Activated CD4-positive, alpha-beta T cell treated with anti-CD3 and anti-CD28 coated beads, Interleukin-2, amount 10 ng/mL, durations not matched to agents 7 days and 5 days (primary cell): ENCODE results near the gene PLAAT4. TPM values are rescaled to one million over a fixed set of nuclear protein-coding genes. Genes with fewer than 3 reads are reported as not detected.
"Not testable (repeated sequence)": the region's sequence is repeated elsewhere in the genome, so short reads cannot be mapped to it uniquely, and the experiment has no call there.

Source experiments
- CTCF ChIA-PET: fragments of 350-600 bp; sonication (Branson Sonifier 250); formaldehyde crosslinking; loops from one replicate; lab custom pipeline; 2021; ENCODE audit warnings: antibody characterized with exemption; lab: Charles Lee
- POLR2A ChIA-PET: fragments of 350-600 bp; sonication (Branson Sonifier 250); formaldehyde crosslinking; loops from one replicate; lab custom pipeline; 2021; ENCODE audit warnings: antibody characterized with exemption; lab: Charles Lee
- DNase-seq: peaks from one replicate; pipeline ENCODE4 v3.0.0-alpha.2; 2020
- H3K27ac Mint-ChIP-seq: one replicate; pipeline ENCODE4 v1.8.0; 2021; ENCODE audit warnings: mild to moderate bottlenecking, moderate library complexity, mixed read lengths
- H3K27me3 Mint-ChIP-seq: one replicate; pipeline ENCODE4 v1.8.0; 2021; ENCODE audit warnings: mixed read lengths
- H3K36me3 Mint-ChIP-seq: one replicate; pipeline ENCODE4 v1.8.0; 2021; ENCODE audit warnings: low read depth, mixed read lengths
- H3K4me1 Mint-ChIP-seq: one replicate; pipeline ENCODE4 v1.8.0; 2021; ENCODE audit warnings: mixed read lengths
- H3K4me3 Mint-ChIP-seq: one replicate; pipeline ENCODE4 v1.8.0; 2021; ENCODE audit warnings: mild to moderate bottlenecking, moderate library complexity, mixed read lengths
- H3K9me3 Mint-ChIP-seq: one replicate; pipeline ENCODE4 v1.8.0; 2021; ENCODE audit warnings: mixed read lengths
- total RNA-seq, 2 experiments: library from RNA; stranded (reverse); gene quantifications; one replicate each; pipeline ENCODE4 v1.2.3, GENCODE V29; 2021

Gene PLAAT4
- total RNA-seq, 2 experiments from 2014 or later = 136 to 137 TPM

- peak overlapping the region; percentile 71 for H3K27ac Mint-ChIP-seq
- CTCF ChIA-PET = interaction anchor here (1.0 to 1.4 kb wide), 4 partner anchors 9 to 65 kb away, joined by 4 read pairs; partner anchors contain the start of gene PLAAT4
- no peak overlapping the region for H3K4me3 Mint-ChIP-seq
- no peaks in the 10 kb centered on the region for H3K36me3 Mint-ChIP-seq
- peak; percentile 68 for DNase-seq
- no peaks in the 10 kb centered on the region for H3K9me3 Mint-ChIP-seq
- H3K4me1 Mint-ChIP-seq = peaks cover 72% of the 10 kb centered on the region
- H3K27me3 Mint-ChIP-seq = peaks cover 2% of the 10 kb centered on the region
- POLR2A ChIA-PET = interaction anchor here (0.7 kb wide), 1 partner anchor 28 kb away, joined by 3 read pairs; no protein-coding TSS in a partner anchor
These were observed 27.6 kb downstream of the PLAAT4 start for GRCh38 chr11:63564056-63564774.

- POLR2A ChIA-PET = no interaction called here
- CTCF ChIA-PET = interaction anchor here (1.0 to 1.4 kb wide), 3 partner anchors 10 to 29 kb away, joined by 4 read pairs; partner anchors contain the start of gene PLAAT4
- H3K27me3 Mint-ChIP-seq = peaks cover 2% of the 10 kb centered on the region
- no peak overlapping the region for H3K4me3 Mint-ChIP-seq
- H3K9me3 Mint-ChIP-seq = no peaks in the 10 kb centered on the region
- H3K27ac Mint-ChIP-seq = peak overlapping the region; percentile 71
- no peaks in the 10 kb centered on the region for H3K36me3 Mint-ChIP-seq
- peaks cover 69% of the 10 kb centered on the region for H3K4me1 Mint-ChIP-seq
- no peak for DNase-seq
These were observed 28.3 kb downstream of the PLAAT4 start for GRCh38 chr11:63564784-63565350.

GRCh38 chr11:63567044-63567840 is 30.6 kb downstream of the PLAAT4 start:
- Mint-ChIP-seq H3K27ac (peak overlapping the region; percentile 68), H3K9me3 (no peaks in the 10 kb centered on the region), H3K27me3 (peaks cover 8% of the 10 kb centered on the region), H3K36me3 (no peaks in the 10 kb centered on the region), H3K4me1 (peaks cover 51% of the 10 kb centered on the region), H3K4me3 (no peak overlapping the region)
- POLR2A ChIA-PET = no interaction called here
- peak; percentile 74 for DNase-seq
- CTCF ChIA-PET = interaction anchor here (1.1 to 1.7 kb wide), 3 partner anchors 11 to 22 kb away, joined by 3 to 4 read pairs (median 4); no protein-coding TSS in a partner anchor

- Mint-ChIP-seq H3K27ac (no peak overlapping the region), H3K9me3 (no peaks in the 10 kb centered on the region), H3K36me3 (peaks cover 7% of the 10 kb centered on the region), H3K4me3 (no peak overlapping the region), H3K4me1 (peaks cover 46% of the 10 kb centered on the region), H3K27me3 (peaks cover 8% of the 10 kb centered on the region)
- CTCF ChIA-PET = no interaction called here
- no peak for DNase-seq
- POLR2A ChIA-PET = no interaction called here
These were observed 33.0 kb downstream of the PLAAT4 start for GRCh38 chr11:63569570-63569969.

GRCh38 chr11:63572026-63572688 is 35.5 kb downstream of the PLAAT4 start:
- Mint-ChIP-seq H3K36me3 (peaks cover 8% of the 10 kb centered on the region), H3K4me3 (no peak overlapping the region), H3K27ac (no peak overlapping the region), H3K27me3 (peaks cover 8% of the 10 kb centered on the region), H3K4me1 (peaks cover 36% of the 10 kb centered on the region), H3K9me3 (no peaks in the 10 kb centered on the region)
- ChIA-PET POLR2A (no interaction called here), CTCF (no interaction called here)
- no peak for DNase-seq

GRCh38 chr11:63573881-63574855 is 37.6 kb downstream of the PLAAT4 start:
- DNase-seq = peak; percentile 59
- peaks cover 8% of the 10 kb centered on the region for H3K36me3 Mint-ChIP-seq
- peak overlapping the region; percentile 63 for H3K4me3 Mint-ChIP-seq
- H3K27me3 Mint-ChIP-seq = peaks cover 8% of the 10 kb centered on the region
- CTCF ChIA-PET = interaction anchor here (0.6 to 2.6 kb wide), 8 partner anchors 8 to 310 kb away, joined by 3 to 7 read pairs (median 3); partner anchors contain the start of gene PLAAT4
- H3K4me1 Mint-ChIP-seq = peaks cover 24% of the 10 kb centered on the region
- peak overlapping the region; percentile 85 for H3K27ac Mint-ChIP-seq
- peaks cover 5% of the 10 kb centered on the region for H3K9me3 Mint-ChIP-seq
- POLR2A ChIA-PET = interaction anchor here (0.6 kb wide), 1 partner anchor 37 kb away, joined by 3 read pairs; the partner anchor contains the start of gene PLAAT4

- POLR2A ChIA-PET = interaction anchor here (0.6 kb wide), 1 partner anchor 38 kb away, joined by 3 read pairs; the partner anchor contains the start of gene PLAAT4
- Mint-ChIP-seq H3K27ac (peak overlapping the region; percentile 85), H3K9me3 (peaks cover 7% of the 10 kb centered on the region), H3K4me3 (peak overlapping the region; percentile 63), H3K27me3 (peaks cover 8% of the 10 kb centered on the region), H3K36me3 (peaks cover 10% of the 10 kb centered on the region), H3K4me1 (peaks cover 24% of the 10 kb centered on the region)
- CTCF ChIA-PET = interaction anchor here (0.7 to 2.6 kb wide), 5 partner anchors 8 to 309 kb away, joined by 3 to 7 read pairs (median 3); no protein-coding TSS in a partner anchor
- DNase-seq = no peak
These were observed 38.4 kb downstream of the PLAAT4 start for GRCh38 chr11:63574856-63575602.

- peaks cover 28% of the 10 kb centered on the region for H3K9me3 Mint-ChIP-seq
- POLR2A ChIA-PET, DNase-seq, CTCF ChIA-PET, H3K27ac Mint-ChIP-seq, H3K4me3 Mint-ChIP-seq, H3K27me3 Mint-ChIP-seq: not testable (repeated sequence)
- peaks cover 30% of the 10 kb centered on the region for H3K4me1 Mint-ChIP-seq
- peaks cover 24% of the 10 kb centered on the region for H3K36me3 Mint-ChIP-seq
These were observed 42.3 kb downstream of the PLAAT4 start for GRCh38 chr11:63578882-63579281.

GRCh38 chr11:63581224-63581623 is 44.6 kb downstream of the PLAAT4 start:
- H3K27ac Mint-ChIP-seq, CTCF ChIA-PET, H3K27me3 Mint-ChIP-seq, H3K4me3 Mint-ChIP-seq, POLR2A ChIA-PET, DNase-seq: not testable (repeated sequence)
- Mint-ChIP-seq H3K4me1 (peaks cover 15% of the 10 kb centered on the region), H3K36me3 (peaks cover 17% of the 10 kb centered on the region), H3K9me3 (peaks cover 30% of the 10 kb centered on the region)

GRCh38 chr11:63583357-63583677 is 46.7 kb downstream of the PLAAT4 start:
- Mint-ChIP-seq H3K36me3 (peaks cover 17% of the 10 kb centered on the region), H3K27me3 (no peaks in the 10 kb centered on the region), H3K4me3 (no peak overlapping the region), H3K4me1 (peaks cover 15% of the 10 kb centered on the region), H3K9me3 (peaks cover 28% of the 10 kb centered on the region), H3K27ac (no peak overlapping the region)
- CTCF ChIA-PET = interaction anchor here (0.6 to 1.7 kb wide), 5 partner anchors 8 to 156 kb away, joined by 3 to 7 read pairs (median 4); no protein-coding TSS in a partner anchor
- DNase-seq = no peak
- POLR2A ChIA-PET = no interaction called here
